Tibial nerve (tissue), 4 donors: ENCODE measurements around the gene DEPP1. TPM values are rescaled to one million over a fixed set of nuclear protein-coding genes. Genes with fewer than 3 reads are reported as not detected.

Source experiments
- DNase-seq, 2 donors: peaks; one replicate each; pipeline ENCODE4 v3.0.0-alpha.2; 2019; ENCODE audit warnings: low spot score in 2 of 2
- H3K27ac ChIP-seq, 4 donors: fragments of 200-600 bp; sonication (generic) in 3 of 4; one replicate each; pipeline ENCODE4 v1.5.1; 2017 to 2019; ENCODE audit warnings: mild to moderate bottlenecking in 1 of 4
- H3K27me3 ChIP-seq, 2 donors: fragments of 200-600 bp; sonication (generic) in 1 of 2; one replicate each; pipeline versions ENCODE4 v1.5.1 to v1.6.0; 2017 to 2019
- H3K36me3 ChIP-seq, 3 donors: fragments of 200-600 bp; sonication (generic); one replicate each; pipeline ENCODE4 v1.5.1; 2018 to 2019
- H3K4me1 ChIP-seq, 4 donors: fragments of 200-600 bp; sonication (generic) in 3 of 4; one replicate each; pipeline ENCODE4 v1.5.1; 2017 to 2019
- H3K4me3 ChIP-seq, 4 donors: fragments of 200-600 bp; sonication (generic) in 3 of 4; one replicate each; pipeline ENCODE4 v1.5.1; 2017 to 2019; ENCODE audit warnings: mild to moderate bottlenecking in 1 of 4, moderate library complexity in 1 of 4
- H3K9me3 ChIP-seq, 4 donors: fragments of 200-600 bp; sonication (generic) in 3 of 4; one replicate each; pipeline ENCODE4 v1.5.1; 2017 to 2019
- CTCF ChIP-seq, 5 experiments: fragments of 200-600 bp in 3 of 5; fragments of 450-650 bp in 2 of 5; sonication (generic) in 3 of 5; IDR thresholded peaks; one replicate each; pipeline ENCODE4 v1.5.1; 2016 to 2019; ENCODE audit warnings: antibody characterized with exemption in 5 of 5, mild to moderate bottlenecking in 3 of 5, moderate library complexity in 2 of 5
- EP300 ChIP-seq, 2 donors: sonication (generic); formaldehyde crosslinking; IDR thresholded peaks; one replicate each; pipeline ENCODE4 v1.6.1; 2017; ENCODE audit warnings: antibody characterized with exemption in 2 of 2, mild to moderate bottlenecking in 1 of 2
- POLR2A ChIP-seq, 2 donors: fragments of 450-650 bp; IDR thresholded peaks; one replicate each; pipeline ENCODE4 v1.6.1; 2017; ENCODE audit warnings: antibody characterized with exemption in 2 of 2, mild to moderate bottlenecking in 2 of 2, moderate library complexity in 2 of 2
- WGBS, 2 donors: methylation state at CpG; one replicate each; pipeline ENCODE4 v1.1.5; 2018; 5-methylcytosine and 5-hydroxymethylcytosine counted together
- total RNA-seq, 4 donors: library from RNA; depleted of rRNA; stranded (reverse); fragments of >200 nt; gene quantifications; one replicate each; pipeline ENCODE4 v1.1.0, GENCODE V29; 2016

DEPP1 gene
- total RNA-seq, 4 donors from 2014 or later: 530 to 1,439 (median 798) TPM

DNA sequence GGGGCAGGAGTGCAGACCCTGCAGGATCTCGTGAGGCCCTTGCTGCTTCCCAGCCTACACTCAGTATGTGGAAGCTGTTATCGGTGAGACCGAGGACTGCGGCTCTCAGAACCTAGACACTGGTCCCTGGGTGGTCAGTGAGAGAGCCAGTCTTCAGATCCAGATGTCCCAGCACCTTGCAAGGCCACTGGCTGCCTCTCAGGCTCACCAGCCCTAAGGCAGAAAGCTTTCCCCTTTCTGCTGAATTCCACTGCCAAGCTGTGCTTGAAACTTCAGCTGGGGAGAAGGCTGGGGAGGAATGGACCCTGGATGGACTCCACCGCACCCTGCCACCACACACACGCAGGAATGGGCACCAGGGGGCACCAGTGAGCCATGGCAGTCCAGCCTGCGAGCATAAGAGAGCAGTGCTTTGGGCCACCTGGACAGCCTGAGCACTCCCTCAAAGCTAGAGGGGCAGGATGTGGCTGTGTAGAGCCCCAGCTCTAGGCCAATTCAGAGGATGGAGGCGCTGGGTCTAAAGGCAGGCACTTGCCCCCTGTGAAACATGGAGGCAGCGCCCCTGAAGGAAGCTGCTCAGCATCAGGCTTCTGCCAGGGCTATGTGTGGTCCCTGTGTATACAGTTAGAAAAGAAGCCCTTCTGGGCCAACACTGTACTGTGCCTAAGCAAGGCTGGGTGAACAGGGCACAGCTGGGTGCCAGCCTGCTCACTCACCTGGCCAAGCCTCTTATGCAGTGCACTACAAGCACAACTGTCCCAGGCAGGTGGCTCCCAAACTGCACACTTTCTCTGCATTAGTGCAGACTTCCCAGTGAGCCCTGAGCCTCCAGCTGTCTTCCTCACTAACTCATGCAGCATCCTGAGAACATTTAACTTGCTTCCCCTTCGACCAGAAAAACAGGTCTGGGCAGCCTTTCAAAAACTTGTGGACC is 45.8 kb downstream of the DEPP1 start:
- 28 to 44% methylated on average over 5 to 8 of the region's 10 CpGs for WGBS, 2 donors
- no peaks in the 10 kb centered on the region for H3K9me3 ChIP-seq

DNA sequence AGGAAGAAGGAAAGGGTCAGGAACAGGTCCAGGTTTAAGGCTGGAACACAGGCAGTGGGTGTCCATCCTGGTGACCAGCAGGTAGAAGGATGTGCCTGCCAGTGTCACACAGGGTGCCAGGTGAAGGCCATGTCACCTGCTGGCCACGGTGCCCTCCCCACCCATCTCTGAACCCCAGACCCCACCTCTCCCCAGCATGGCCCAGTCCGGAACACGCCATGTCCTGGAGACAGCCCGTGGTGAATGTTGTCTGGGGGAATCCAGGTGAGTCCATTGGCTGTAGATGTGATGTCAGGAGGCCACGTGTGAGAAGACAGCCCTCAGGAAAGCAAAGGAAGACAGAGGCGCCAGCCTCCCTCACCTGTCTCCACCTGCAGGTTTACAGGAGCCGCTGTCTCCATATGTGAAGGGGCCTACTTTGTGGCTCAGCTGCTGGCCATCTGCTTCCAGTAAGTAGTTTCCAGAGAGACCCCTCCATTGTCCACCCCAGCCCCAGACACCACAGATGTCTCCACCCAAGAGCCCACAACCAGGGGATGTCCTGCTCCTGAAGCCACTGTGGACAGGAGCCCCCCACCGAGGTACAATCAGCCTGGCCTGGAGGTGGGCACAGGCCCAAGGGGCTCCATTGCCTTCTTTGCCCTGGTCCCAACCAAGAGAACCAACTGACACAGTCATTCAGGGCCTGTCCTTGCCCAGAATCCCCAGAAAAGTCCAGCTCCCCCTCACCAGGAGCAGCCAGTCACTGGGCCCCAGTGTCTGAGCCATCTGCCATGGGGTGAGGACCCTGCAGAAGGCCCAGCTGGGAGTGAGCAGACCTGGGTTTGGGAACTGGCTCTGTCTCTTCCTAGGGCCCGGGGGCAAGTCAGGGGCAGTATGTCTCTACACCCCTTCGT is 46.7 kb downstream of the DEPP1 start:
- TF ChIP-seq EP300 (IDR thresholded peaks at IDR 0.05) (no peak), POLR2A (IDR thresholded peaks at IDR 0.05) (no peak), CTCF (IDR thresholded peaks at IDR 0.05) (no peak)
- H3K27ac ChIP-seq: peak overlapping the region; percentile 44 to 90 (median 80)
- WGBS, 2 donors: 88 to 91% methylated on average over 8 to 10 of the region's 10 CpGs

More for the DNA sequence above, 45.8 kb downstream of the DEPP1 start:
- H3K36me3 ChIP-seq: no peaks in the 10 kb centered on the region
- H3K4me1 ChIP-seq: peaks cover 0 to 59% (median 48%) of the 10 kb centered on the region in 4 donors
- no peak overlapping the region for H3K4me3 ChIP-seq
- peak overlapping the region; percentile 44 to 90 (median 80) for H3K27ac ChIP-seq
- peak; percentile 97 to 99 for DNase-seq
- H3K27me3 ChIP-seq: no peaks in the 10 kb centered on the region
- TF ChIP-seq POLR2A (IDR thresholded peaks at IDR 0.05) (no peak), CTCF (IDR thresholded peaks at IDR 0.05) (peak; percentile 96 to 99 (median 97)), EP300 (IDR thresholded peaks at IDR 0.05) (peak in 1 of 2 donors; percentile 77)

GRCh38 chr10:44930904-44931620 is 47.5 kb downstream of the DEPP1 start:
- Histone ChIP-seq H3K9me3 (no peaks in the 10 kb centered on the region), H3K27ac (no peak overlapping the region), H3K4me1 (peaks cover 0 to 48% (median 35%) of the 10 kb centered on the region in 4 donors), H3K27me3 (no peaks in the 10 kb centered on the region), H3K36me3 (no peaks in the 10 kb centered on the region), H3K4me3 (no peak overlapping the region)
- TF ChIP-seq CTCF (IDR thresholded peaks at IDR 0.05): no peak
- no peak for TF ChIP-seq EP300 (IDR thresholded peaks at IDR 0.05)
- no peak for TF ChIP-seq POLR2A (IDR thresholded peaks at IDR 0.05)
- 78 to 89% methylated on average over 4 of the region's 4 CpGs for WGBS, 2 donors
- DNase-seq: no peak

More for the DNA sequence above, 46.7 kb downstream of the DEPP1 start:
- no peaks in the 10 kb centered on the region for H3K27me3 ChIP-seq
- no peaks in the 10 kb centered on the region for H3K36me3 ChIP-seq
- H3K4me3 ChIP-seq: no peak overlapping the region
- H3K4me1 ChIP-seq: peaks cover 0 to 52% (median 43%) of the 10 kb centered on the region in 4 donors
- DNase-seq: no peak
- H3K9me3 ChIP-seq: no peaks in the 10 kb centered on the region

DNA sequence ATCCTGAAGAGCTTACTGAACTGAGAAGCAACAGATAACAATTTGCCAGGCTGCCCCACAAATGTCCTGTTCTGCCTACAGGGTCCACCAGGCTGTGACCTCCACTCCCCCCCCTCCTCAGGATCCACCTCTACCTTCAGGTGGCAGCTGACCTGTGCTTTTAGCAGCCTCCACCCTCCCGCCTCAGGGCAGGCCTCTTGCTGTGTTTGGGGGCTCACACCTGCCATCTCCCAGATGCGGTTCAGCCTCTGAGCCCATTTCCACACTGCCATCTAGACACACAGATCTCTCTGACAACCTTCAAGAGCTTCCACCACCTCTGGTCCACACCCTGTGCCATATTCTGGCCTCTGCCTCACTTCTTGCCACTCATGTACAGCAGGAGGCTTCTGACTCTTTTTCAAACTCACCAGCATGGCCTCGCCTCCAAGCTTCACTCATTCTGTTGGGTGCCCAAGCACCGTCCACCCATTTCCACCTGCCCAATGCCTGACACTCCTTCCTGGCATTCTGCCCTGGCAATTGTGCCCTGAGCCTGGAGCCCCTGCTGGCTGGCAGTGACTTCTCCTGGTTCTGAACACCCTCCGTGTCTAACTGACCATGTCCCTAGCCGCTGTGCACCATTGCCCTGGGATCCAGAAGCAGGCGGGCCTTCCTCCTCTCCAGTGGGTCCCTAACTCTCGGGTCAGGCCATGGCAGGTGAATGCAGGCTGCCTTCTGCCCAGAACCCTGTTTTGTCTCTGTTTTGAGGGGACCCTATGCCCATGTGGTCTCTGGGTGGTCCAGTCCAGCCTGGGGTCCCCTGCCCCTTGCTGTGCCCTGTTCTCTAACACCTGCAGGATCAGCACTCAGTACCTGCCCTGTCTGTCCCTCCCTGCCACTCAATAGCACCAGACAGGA is 49.0 kb downstream of the DEPP1 start:
- DNase-seq: no peak
- Histone ChIP-seq H3K27me3 (no peaks in the 10 kb centered on the region), H3K9me3 (no peaks in the 10 kb centered on the region), H3K4me1 (peaks cover 0 to 34% (median 21%) of the 10 kb centered on the region in 4 donors), H3K27ac (no peak overlapping the region), H3K4me3 (no peak overlapping the region), H3K36me3 (no peaks in the 10 kb centered on the region)
- WGBS, 2 donors: 91 to 92% methylated on average over 7 to 8 of the region's 8 CpGs
- TF ChIP-seq POLR2A (IDR thresholded peaks at IDR 0.05): no peak
